ENCODE results near the gene NACC1.

Gene NACC1

DNA sequence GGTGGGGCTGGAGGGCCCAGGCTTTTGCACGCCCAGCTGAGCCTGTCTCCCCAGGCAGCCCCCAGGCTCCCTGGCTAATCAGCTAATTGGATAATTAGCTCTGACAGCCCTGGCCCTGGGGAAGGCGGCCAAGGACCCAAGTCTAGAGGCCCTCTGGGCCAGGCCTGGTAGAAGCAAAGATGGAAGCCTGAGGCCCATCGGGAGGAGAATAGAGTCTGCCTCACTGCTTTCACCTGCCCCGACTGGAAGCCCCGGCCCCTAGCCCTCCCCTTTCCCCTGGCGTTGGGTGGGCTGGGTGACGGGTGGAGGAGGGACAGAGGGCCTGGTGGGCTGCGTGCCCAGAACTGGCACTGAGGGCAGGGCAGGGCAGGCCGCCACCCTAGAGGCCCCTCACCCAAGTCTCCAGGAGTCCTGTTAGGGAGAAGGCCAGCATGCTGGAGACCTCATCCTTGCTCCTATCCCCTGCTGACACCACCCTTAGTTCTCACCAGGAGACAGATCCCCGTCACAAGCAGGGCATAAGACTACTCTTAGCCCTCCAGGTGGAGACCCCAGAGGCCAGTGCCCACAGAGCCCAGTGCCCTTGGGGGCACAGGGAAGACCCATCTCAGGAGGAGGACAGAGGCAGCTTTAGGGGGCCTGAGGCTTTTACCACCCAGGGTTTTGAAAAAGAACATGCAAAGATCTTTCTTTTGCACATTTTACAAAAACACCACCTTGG, 27.4 kb upstream of the NACC1 start:
- Histone ChIP-seq H3K9me3 (ENCODE audit: insufficient read depth, low read length, severe bottlenecking) (no peaks in the 10 kb centered on the region), H3K4me1 (ENCODE audit: insufficient read depth, low read length) (no peaks in the 10 kb centered on the region), H2AFZ (ENCODE audit: low read depth, low read length) (no peak overlapping the region), H3K79me2 (ENCODE audit: insufficient read depth, low read length) (no peaks in the 10 kb centered on the region), H3K36me3 (ENCODE audit: insufficient read depth, low read length) (no peaks in the 10 kb centered on the region), H3K27ac (ENCODE audit: low read length) (no peak overlapping the region), H4K20me1 (ENCODE audit: insufficient read depth, low read length) (no peaks in the 10 kb centered on the region; the same call in 1 of the 2 replicates), H3K4me3 (ENCODE audit: low read depth in 1 of 2, low read length in 2 of 2) (no peak overlapping the region), H3K9ac (ENCODE audit: low read depth, low read length) (no peak overlapping the region), H3K27me3 (ENCODE audit: insufficient read depth, low read length, poor library complexity) (no peaks in the 10 kb centered on the region), H3K4me2 (ENCODE audit: insufficient read depth, low read length) (no peak overlapping the region)
- no peak for TF ChIP-seq EZH2 (IDR thresholded peaks at IDR 0.05; ENCODE audit: borderline replicate concordance, low read depth, low read length, severe bottlenecking)
- TF ChIP-seq, protein P1, sequence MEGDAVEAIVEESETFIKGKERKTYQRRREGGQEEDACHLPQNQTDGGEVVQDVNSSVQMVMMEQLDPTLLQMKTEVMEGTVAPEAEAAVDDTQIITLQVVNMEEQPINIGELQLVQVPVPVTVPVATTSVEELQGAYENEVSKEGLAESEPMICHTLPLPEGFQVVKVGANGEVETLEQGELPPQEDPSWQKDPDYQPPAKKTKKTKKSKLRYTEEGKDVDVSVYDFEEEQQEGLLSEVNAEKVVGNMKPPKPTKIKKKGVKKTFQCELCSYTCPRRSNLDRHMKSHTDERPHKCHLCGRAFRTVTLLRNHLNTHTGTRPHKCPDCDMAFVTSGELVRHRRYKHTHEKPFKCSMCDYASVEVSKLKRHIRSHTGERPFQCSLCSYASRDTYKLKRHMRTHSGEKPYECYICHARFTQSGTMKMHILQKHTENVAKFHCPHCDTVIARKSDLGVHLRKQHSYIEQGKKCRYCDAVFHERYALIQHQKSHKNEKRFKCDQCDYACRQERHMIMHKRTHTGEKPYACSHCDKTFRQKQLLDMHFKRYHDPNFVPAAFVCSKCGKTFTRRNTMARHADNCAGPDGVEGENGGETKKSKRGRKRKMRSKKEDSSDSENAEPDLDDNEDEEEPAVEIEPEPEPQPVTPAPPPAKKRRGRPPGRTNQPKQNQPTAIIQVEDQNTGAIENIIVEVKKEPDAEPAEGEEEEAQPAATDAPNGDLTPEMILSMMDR (IDR thresholded peaks at IDR 0.05; ENCODE audit: borderline replicate concordance, extremely low read depth, low read length, poor library complexity, severe bottlenecking), result no peak
- ATAC-seq (ENCODE audit: insufficient read depth, low read depth), result no peak
- DNase-seq, result no peak

DNA sequence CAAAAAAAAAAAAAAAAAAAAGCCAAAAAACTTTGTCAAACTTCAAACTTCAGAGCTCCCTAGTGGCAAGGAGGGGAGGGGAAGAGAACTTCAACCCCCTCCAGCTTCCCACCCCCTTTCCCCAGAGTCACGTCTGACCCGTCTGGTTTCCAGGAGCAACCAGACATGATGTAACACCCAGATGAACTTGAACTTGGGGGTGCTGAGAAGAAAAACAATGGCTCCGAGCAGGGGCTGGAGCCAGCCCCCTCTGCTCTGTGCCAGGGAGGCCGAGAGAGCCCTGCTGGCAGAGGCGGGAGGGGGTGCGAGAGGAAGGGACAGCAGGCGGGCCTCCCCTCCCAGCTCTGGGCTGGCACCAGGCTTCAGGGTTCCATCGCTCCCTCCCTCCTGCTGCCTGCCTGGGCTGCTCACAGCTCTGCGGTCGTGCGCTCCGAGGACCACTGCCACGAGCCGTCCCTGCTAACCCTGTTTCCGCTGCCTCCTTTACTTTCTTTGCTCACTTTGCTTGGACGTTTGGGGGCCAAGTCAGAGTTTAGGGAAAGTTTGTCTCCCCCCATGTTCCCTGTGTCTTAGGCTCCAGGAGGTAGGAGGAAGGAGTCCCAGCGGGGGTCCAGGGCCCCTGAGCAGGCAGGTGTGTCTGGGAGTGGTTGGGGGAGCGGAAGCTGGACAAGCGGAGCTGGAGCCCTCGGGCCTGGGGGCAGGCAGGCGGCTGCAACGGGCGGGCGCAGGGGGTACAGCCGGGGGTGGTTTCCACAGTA, 26.5 kb upstream of the NACC1 start:
- Histone ChIP-seq H3K4me3 (ENCODE audit: low read depth in 1 of 2, low read length in 2 of 2) (no peak overlapping the region), H4K20me1 (ENCODE audit: insufficient read depth, low read length) (no peaks in the 10 kb centered on the region; the same call in 1 of the 2 replicates), H3K36me3 (ENCODE audit: insufficient read depth, low read length) (no peaks in the 10 kb centered on the region), H3K27ac (ENCODE audit: low read length) (no peak overlapping the region), H2AFZ (ENCODE audit: low read depth, low read length) (no peak overlapping the region), H3K9ac (ENCODE audit: low read depth, low read length) (no peak overlapping the region), H3K4me1 (ENCODE audit: insufficient read depth, low read length) (no peaks in the 10 kb centered on the region), H3K9me3 (ENCODE audit: insufficient read depth, low read length, severe bottlenecking) (no peaks in the 10 kb centered on the region), H3K79me2 (ENCODE audit: insufficient read depth, low read length) (no peaks in the 10 kb centered on the region), H3K4me2 (ENCODE audit: insufficient read depth, low read length) (no peak overlapping the region), H3K27me3 (ENCODE audit: insufficient read depth, low read length, poor library complexity) (no peaks in the 10 kb centered on the region)
- no peak for DNase-seq
- TF ChIP-seq, protein P1 (IDR thresholded peaks at IDR 0.05; ENCODE audit: borderline replicate concordance, extremely low read depth, low read length, poor library complexity, severe bottlenecking), result no peak
- no peak for TF ChIP-seq EZH2 (IDR thresholded peaks at IDR 0.05; ENCODE audit: borderline replicate concordance, low read depth, low read length, severe bottlenecking)
- no peak for ATAC-seq (ENCODE audit: insufficient read depth, low read depth)

DNA sequence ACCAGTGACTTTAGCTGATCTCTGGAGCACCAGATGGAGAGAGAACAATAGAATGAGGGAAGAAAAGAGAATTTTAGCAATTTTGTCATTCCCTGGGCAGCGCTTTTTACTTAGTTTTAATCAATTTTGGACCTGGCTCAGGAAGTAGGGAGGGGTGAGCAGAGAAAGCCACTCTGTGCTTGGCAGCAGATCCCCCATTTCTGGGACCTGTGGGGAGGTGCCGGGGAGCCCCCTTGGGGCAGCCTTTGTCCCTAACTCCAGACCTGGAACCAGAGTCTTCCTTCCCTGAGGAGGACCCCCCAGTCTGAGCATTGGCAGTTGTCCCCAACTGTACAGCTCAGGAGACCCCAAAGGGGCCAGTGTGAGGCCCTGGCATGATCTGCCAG, 25.9 kb upstream of the NACC1 start:
- Histone ChIP-seq H3K4me1 (ENCODE audit: insufficient read depth, low read length) (no peaks in the 10 kb centered on the region), H3K27ac (ENCODE audit: low read length) (no peak overlapping the region)

More for the DNA sequence above, 25.9 kb upstream of the NACC1 start:
- Histone ChIP-seq H3K4me2 (ENCODE audit: insufficient read depth, low read length) (no peak overlapping the region), H2AFZ (ENCODE audit: low read depth, low read length) (no peak overlapping the region), H3K36me3 (ENCODE audit: insufficient read depth, low read length) (no peaks in the 10 kb centered on the region), H3K4me3 (ENCODE audit: low read depth in 1 of 2, low read length in 2 of 2) (no peak overlapping the region), H3K79me2 (ENCODE audit: insufficient read depth, low read length) (no peaks in the 10 kb centered on the region), H3K27me3 (ENCODE audit: insufficient read depth, low read length, poor library complexity) (no peaks in the 10 kb centered on the region), H3K9me3 (ENCODE audit: insufficient read depth, low read length, severe bottlenecking) (no peaks in the 10 kb centered on the region), H3K9ac (ENCODE audit: low read depth, low read length) (no peak overlapping the region), H4K20me1 (ENCODE audit: insufficient read depth, low read length) (no peaks in the 10 kb centered on the region; the same call in 1 of the 2 replicates)
- DNase-seq, result no peak
- ATAC-seq (ENCODE audit: insufficient read depth, low read depth), result no peak
- TF ChIP-seq, protein P1 (IDR thresholded peaks at IDR 0.05; ENCODE audit: borderline replicate concordance, extremely low read depth, low read length, poor library complexity, severe bottlenecking), result no peak
- no peak for TF ChIP-seq EZH2 (IDR thresholded peaks at IDR 0.05; ENCODE audit: borderline replicate concordance, low read depth, low read length, severe bottlenecking)

Measured in DND-41 (cell line).